Glutamatergic neuron (in vitro differentiated cells): ENCODE data around the gene MYO15A. TPM values are rescaled to one million over a fixed set of nuclear protein-coding genes. Genes with fewer than 3 reads are reported as not detected.
A peak's percentile ranks its signal among the peaks of the same experiment; 100 is the strongest.

Source experiments
- DNase-seq: peaks from one replicate; pipeline ENCODE4 v3.0.0; 2022
- H3K27ac Mint-ChIP-seq: one replicate; pipeline ENCODE4 v1.8.0; 2020; ENCODE audit warnings: mild to moderate bottlenecking, mixed read lengths, inconsistent platforms; ENCODE audit not compliant: unreplicated experiment
- H3K27me3 Mint-ChIP-seq: one replicate; pipeline ENCODE4 v1.8.0; 2020; ENCODE audit warnings: mild to moderate bottlenecking, moderate library complexity, mixed read lengths, inconsistent platforms; ENCODE audit not compliant: unreplicated experiment
- H3K36me3 Mint-ChIP-seq: one replicate; pipeline ENCODE4 v1.8.0; 2020; ENCODE audit warnings: mild to moderate bottlenecking, mixed read lengths, inconsistent platforms; ENCODE audit not compliant: unreplicated experiment
- H3K4me1 Mint-ChIP-seq: one replicate; pipeline ENCODE4 v1.8.0; 2020; ENCODE audit warnings: mild to moderate bottlenecking, low read depth, mixed read lengths, inconsistent platforms; ENCODE audit not compliant: unreplicated experiment
- H3K4me3 Mint-ChIP-seq: one replicate; pipeline ENCODE4 v1.8.0; 2020; ENCODE audit warnings: mild to moderate bottlenecking, mixed read lengths, inconsistent platforms; ENCODE audit not compliant: unreplicated experiment
- H3K9me3 Mint-ChIP-seq: one replicate; pipeline ENCODE4 v1.8.0; 2020; ENCODE audit warnings: mild to moderate bottlenecking, moderate library complexity, mixed read lengths, inconsistent platforms; ENCODE audit not compliant: unreplicated experiment
- CTCF ChIP-seq: fragments of 200-600 bp; sonication (generic); IDR thresholded peaks from one replicate; pipeline ENCODE4 v1.5.0; 2021; ENCODE audit not compliant: partially characterized antibody, unreplicated experiment
- total RNA-seq: library from RNA; stranded (reverse); fragmentation: NEBNext Ultra II Directional; extraction: Animal tissue kit (Norgen Biotek cat#: 25700); gene quantifications from one replicate; pipeline ENCODE4 v1.2.1, GENCODE V29; 2021; ENCODE audit not compliant: unreplicated experiment

The MYO15A gene
- total RNA-seq, 1 donor from 2014 or later: 4.0 TPM

- no peaks in the 10 kb centered on the region for H3K36me3 Mint-ChIP-seq
- H3K4me1 Mint-ChIP-seq: peaks cover 12% of the 10 kb centered on the region
- peaks cover 7% of the 10 kb centered on the region for H3K9me3 Mint-ChIP-seq
- DNase-seq: no peak
- peak overlapping the region; percentile 91 for H3K4me3 Mint-ChIP-seq
- H3K27ac Mint-ChIP-seq: peak overlapping the region; percentile 75
- peaks cover 4% of the 10 kb centered on the region for H3K27me3 Mint-ChIP-seq
- TF ChIP-seq CTCF: no peak
Measured at GRCh38 chr17:18182110-18182977, 73.8 kb downstream of the MYO15A start.

GRCh38 chr17:18182978-18183333 lies 74.4 kb downstream of the MYO15A start:
- Mint-ChIP-seq H3K27me3 (peaks cover 4% of the 10 kb centered on the region), H3K36me3 (no peaks in the 10 kb centered on the region), H3K4me1 (peaks cover 16% of the 10 kb centered on the region), H3K27ac (peak overlapping the region; percentile 97), H3K9me3 (peaks cover 7% of the 10 kb centered on the region), H3K4me3 (peak overlapping the region; percentile 91)
- peak; percentile 72 for DNase-seq
- no peak for TF ChIP-seq CTCF

GRCh38 chr17:18183334-18184142 lies 75.0 kb downstream of the MYO15A start, which contains the start of gene ALKBH5:
Gene ALKBH5, plus strand, starts transcription at chr17:18183828. Its CDS starts 416 bp downstream, at chr17:18184244.
- Mint-ChIP-seq H3K4me1 (peaks cover 17% of the 10 kb centered on the region), H3K27me3 (peaks cover 4% of the 10 kb centered on the region), H3K4me3 (peak within 1 kb of the TSS; percentile 91), H3K36me3 (no peaks in the 10 kb centered on the region), H3K27ac (peak within 1 kb of the TSS; percentile 97), H3K9me3 (peaks cover 7% of the 10 kb centered on the region)
- peak; percentile 94 for DNase-seq
- TF ChIP-seq CTCF: peak; percentile 45

- no peaks in the 10 kb centered on the region for H3K36me3 Mint-ChIP-seq
- peaks cover 4% of the 10 kb centered on the region for H3K27me3 Mint-ChIP-seq
- peaks cover 7% of the 10 kb centered on the region for H3K9me3 Mint-ChIP-seq
- TF ChIP-seq CTCF: no peak
- peak; percentile 46 for DNase-seq
- H3K4me1 Mint-ChIP-seq: peaks cover 18% of the 10 kb centered on the region
- H3K4me3 Mint-ChIP-seq: peak overlapping the region; percentile 87
- H3K27ac Mint-ChIP-seq: peak overlapping the region; percentile 22
Measured at GRCh38 chr17:18184143-18185031, 75.8 kb downstream of the MYO15A start.
